ENCODE measurements around the gene RYR1.
A peak's percentile ranks its signal among the peaks of the same experiment; 100 is the strongest.
"Not testable (repeated sequence)": the region's sequence is repeated elsewhere in the genome, so short reads cannot be mapped to it uniquely, and the experiment has no call there.

Gene RYR1

GRCh38 chr19:38488096-38488495, 54.6 kb downstream of the RYR1 start:
- DNase-seq (ENCODE audit: low read depth in 1 of 2, low spot score in 1 of 2) = no peak

- no peak for DNase-seq (ENCODE audit: low read depth in 1 of 2, low spot score in 1 of 2)
These were observed 55.4 kb downstream of the RYR1 start for GRCh38 chr19:38488776-38489481.

- DNase-seq (ENCODE audit: low read depth in 1 of 2, low spot score in 1 of 2) = no peak
These were observed 57.4 kb downstream of the RYR1 start for GRCh38 chr19:38490861-38491260.

GRCh38 chr19:38492181-38492813, 58.8 kb downstream of the RYR1 start:
- DNase-seq (ENCODE audit: low read depth in 1 of 2, low spot score in 1 of 2) = no peak

- no peak for DNase-seq (ENCODE audit: low read depth in 1 of 2, low spot score in 1 of 2)
These were observed 60.9 kb downstream of the RYR1 start for GRCh38 chr19:38494379-38494778.

- not testable (repeated sequence) for DNase-seq (ENCODE audit: low read depth in 1 of 2, low spot score in 1 of 2)
These were observed 61.9 kb downstream of the RYR1 start for GRCh38 chr19:38495375-38495774.

GRCh38 chr19:38496116-38496515, 62.6 kb downstream of the RYR1 start:
- no peak for DNase-seq (ENCODE audit: low read depth in 1 of 2, low spot score in 1 of 2)

- DNase-seq (ENCODE audit: low read depth in 1 of 2, low spot score in 1 of 2) = no peak
These were observed 63.4 kb downstream of the RYR1 start for GRCh38 chr19:38496603-38497487.

- DNase-seq (ENCODE audit: low read depth in 1 of 2, low spot score in 1 of 2) = no peak
These were observed 64.4 kb downstream of the RYR1 start for GRCh38 chr19:38497907-38498306.

- DNase-seq (ENCODE audit: low read depth in 1 of 2, low spot score in 1 of 2) = no peak
These were observed 66.0 kb downstream of the RYR1 start for GRCh38 chr19:38499532-38499931.

- DNase-seq (ENCODE audit: low read depth in 1 of 2, low spot score in 1 of 2) = no peak
These were observed 67.0 kb downstream of the RYR1 start for GRCh38 chr19:38500450-38500849.

GRCh38 chr19:38502410-38503076, 69.1 kb downstream of the RYR1 start:
- no peak for DNase-seq (ENCODE audit: low read depth in 1 of 2, low spot score in 1 of 2)

GRCh38 chr19:38503077-38503410, 69.6 kb downstream of the RYR1 start:
- no peak for DNase-seq (ENCODE audit: low read depth in 1 of 2, low spot score in 1 of 2)

- DNase-seq (ENCODE audit: low read depth in 1 of 2, low spot score in 1 of 2) = no peak
These were observed 72.5 kb downstream of the RYR1 start for GRCh38 chr19:38505958-38506357.

GRCh38 chr19:38506375-38506722, 72.9 kb downstream of the RYR1 start:
- DNase-seq (ENCODE audit: low read depth in 1 of 2, low spot score in 1 of 2) = no peak

GRCh38 chr19:38506723-38507550, 73.4 kb downstream of the RYR1 start:
- peak in 1 of 2 donors; percentile 66 for DNase-seq (ENCODE audit: low read depth in 1 of 2, low spot score in 1 of 2)

GRCh38 chr19:38507551-38508127, 74.1 kb downstream of the RYR1 start:
- no peak for DNase-seq (ENCODE audit: low read depth in 1 of 2, low spot score in 1 of 2)

GRCh38 chr19:38508507-38508906, 75.0 kb downstream of the RYR1 start:
- no peak for DNase-seq (ENCODE audit: low read depth in 1 of 2, low spot score in 1 of 2)

- DNase-seq (ENCODE audit: low read depth in 1 of 2, low spot score in 1 of 2) = no peak
These were observed 75.5 kb downstream of the RYR1 start for GRCh38 chr19:38509027-38509426.

- DNase-seq (ENCODE audit: low read depth in 1 of 2, low spot score in 1 of 2) = no peak
These were observed 77.7 kb downstream of the RYR1 start for GRCh38 chr19:38511074-38511708.
